HFFc6 (cell line): ENCODE results near the gene NNT. TPM values are rescaled to one million over a fixed set of nuclear protein-coding genes. Genes with fewer than 3 reads are reported as not detected.
A peak's percentile ranks its signal among the peaks of the same experiment; 100 is the strongest.

Experiments
- DNase-seq: peaks from one replicate; pipeline ENCODE4 v3.0.0-alpha.2; 2018
- H3K27ac Mint-ChIP-seq: 2 replicates; pipeline ENCODE4 v1.8.0; 2020; ENCODE audit warnings: mild to moderate bottlenecking, mixed read lengths
- H3K27me3 Mint-ChIP-seq: 2 replicates; pipeline ENCODE4 v1.8.0; 2021; ENCODE audit warnings: mild to moderate bottlenecking, moderate library complexity, mixed read lengths; ENCODE audit not compliant: insufficient read depth
- H3K36me3 Mint-ChIP-seq: 2 replicates; pipeline ENCODE4 v1.8.0; 2021; ENCODE audit warnings: low read depth, mixed read lengths
- H3K4me1 Mint-ChIP-seq: 2 replicates; pipeline ENCODE4 v1.8.0; 2020; ENCODE audit warnings: low read depth, mixed read lengths
- H3K4me3 Mint-ChIP-seq: 2 replicates; pipeline ENCODE4 v1.8.0; 2020; ENCODE audit warnings: mild to moderate bottlenecking, moderate library complexity, mixed read lengths
- H3K9me3 Mint-ChIP-seq: 2 replicates; pipeline ENCODE4 v1.8.0; 2020; ENCODE audit warnings: mild to moderate bottlenecking, mixed read lengths
- total RNA-seq, 6 experiments: library from RNA; stranded (reverse); fragmentation: NEBNext Ultra II Directional; extraction: Animal tissue kit (Norgen Biotek cat#: 25700); gene quantifications; 2 replicates in 1 of 6; 3 replicates in 5 of 6; pipeline ENCODE4 v1.2.3, GENCODE V29; 2021
- TF ChIP-seq, protein P1 (sequence below): fragments of 200-600 bp; sonication (generic); IDR thresholded peaks from 2 replicates; pipeline ENCODE4 v1.5.0; 2021; ENCODE audit warnings: antibody characterized with exemption, mild to moderate bottlenecking

The NNT gene
- total RNA-seq, 6 experiments from 2014 or later: 52.9 to 64.0 (median 59.6) TPM

DNA sequence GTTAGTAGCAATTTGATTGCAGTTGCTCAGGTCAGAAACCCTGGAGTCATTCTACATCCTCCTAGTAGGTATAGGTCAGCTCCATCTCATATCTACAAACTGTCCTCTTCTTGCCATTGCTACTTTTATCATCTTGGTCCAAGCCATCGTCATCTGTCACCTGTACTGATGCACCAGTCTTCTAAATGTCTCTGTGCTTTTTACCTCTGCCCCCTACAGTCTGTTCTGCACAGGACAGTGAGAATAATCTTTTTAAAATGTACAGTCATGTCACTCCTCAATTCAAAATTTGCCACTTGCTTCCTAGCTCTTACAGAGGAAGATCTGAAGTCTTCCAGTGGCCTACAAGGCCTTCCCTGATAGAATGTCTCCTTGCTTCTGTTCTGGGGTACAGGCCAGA lies 6.8 kb downstream of the NNT start:
- Mint-ChIP-seq H3K4me3 (no peak overlapping the region), H3K36me3 (peaks cover 36% of the 10 kb centered on the region), H3K9me3 (no peaks in the 10 kb centered on the region), H3K27me3 (no peaks in the 10 kb centered on the region), H3K27ac (no peak overlapping the region), H3K4me1 (no peaks in the 10 kb centered on the region; the same call in 1 of the 2 replicates)
- DNase-seq: no peak
- TF ChIP-seq, protein P1, sequence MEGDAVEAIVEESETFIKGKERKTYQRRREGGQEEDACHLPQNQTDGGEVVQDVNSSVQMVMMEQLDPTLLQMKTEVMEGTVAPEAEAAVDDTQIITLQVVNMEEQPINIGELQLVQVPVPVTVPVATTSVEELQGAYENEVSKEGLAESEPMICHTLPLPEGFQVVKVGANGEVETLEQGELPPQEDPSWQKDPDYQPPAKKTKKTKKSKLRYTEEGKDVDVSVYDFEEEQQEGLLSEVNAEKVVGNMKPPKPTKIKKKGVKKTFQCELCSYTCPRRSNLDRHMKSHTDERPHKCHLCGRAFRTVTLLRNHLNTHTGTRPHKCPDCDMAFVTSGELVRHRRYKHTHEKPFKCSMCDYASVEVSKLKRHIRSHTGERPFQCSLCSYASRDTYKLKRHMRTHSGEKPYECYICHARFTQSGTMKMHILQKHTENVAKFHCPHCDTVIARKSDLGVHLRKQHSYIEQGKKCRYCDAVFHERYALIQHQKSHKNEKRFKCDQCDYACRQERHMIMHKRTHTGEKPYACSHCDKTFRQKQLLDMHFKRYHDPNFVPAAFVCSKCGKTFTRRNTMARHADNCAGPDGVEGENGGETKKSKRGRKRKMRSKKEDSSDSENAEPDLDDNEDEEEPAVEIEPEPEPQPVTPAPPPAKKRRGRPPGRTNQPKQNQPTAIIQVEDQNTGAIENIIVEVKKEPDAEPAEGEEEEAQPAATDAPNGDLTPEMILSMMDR: peak; percentile 64

DNA sequence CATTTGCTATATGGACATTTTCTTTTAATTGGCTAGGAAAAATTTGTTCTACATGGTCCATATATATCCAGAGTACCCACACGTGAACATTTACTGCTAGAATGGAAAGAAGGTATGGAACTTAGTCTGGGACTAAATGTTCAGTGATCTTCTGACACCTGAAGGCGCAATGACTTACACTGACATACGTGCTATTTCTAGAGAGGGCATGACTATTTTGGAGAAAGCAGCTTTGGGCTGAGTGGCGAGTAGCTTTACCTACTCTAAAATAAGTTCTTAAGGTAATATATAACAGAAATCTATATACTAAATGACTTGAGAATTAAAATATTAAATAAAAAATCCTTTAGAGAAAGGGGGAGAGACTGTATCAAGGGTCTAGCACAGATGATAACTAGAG lies 10.4 kb downstream of the NNT start:
- DNase-seq: no peak
- Mint-ChIP-seq H3K27me3 (no peaks in the 10 kb centered on the region), H3K4me3 (no peak overlapping the region), H3K9me3 (no peaks in the 10 kb centered on the region), H3K27ac (no peak overlapping the region), H3K4me1 (peaks cover 5% of the 10 kb centered on the region; the same call in 1 of the 2 replicates), H3K36me3 (peaks cover 16% of the 10 kb centered on the region)
- TF ChIP-seq, protein P1: no peak

DNA sequence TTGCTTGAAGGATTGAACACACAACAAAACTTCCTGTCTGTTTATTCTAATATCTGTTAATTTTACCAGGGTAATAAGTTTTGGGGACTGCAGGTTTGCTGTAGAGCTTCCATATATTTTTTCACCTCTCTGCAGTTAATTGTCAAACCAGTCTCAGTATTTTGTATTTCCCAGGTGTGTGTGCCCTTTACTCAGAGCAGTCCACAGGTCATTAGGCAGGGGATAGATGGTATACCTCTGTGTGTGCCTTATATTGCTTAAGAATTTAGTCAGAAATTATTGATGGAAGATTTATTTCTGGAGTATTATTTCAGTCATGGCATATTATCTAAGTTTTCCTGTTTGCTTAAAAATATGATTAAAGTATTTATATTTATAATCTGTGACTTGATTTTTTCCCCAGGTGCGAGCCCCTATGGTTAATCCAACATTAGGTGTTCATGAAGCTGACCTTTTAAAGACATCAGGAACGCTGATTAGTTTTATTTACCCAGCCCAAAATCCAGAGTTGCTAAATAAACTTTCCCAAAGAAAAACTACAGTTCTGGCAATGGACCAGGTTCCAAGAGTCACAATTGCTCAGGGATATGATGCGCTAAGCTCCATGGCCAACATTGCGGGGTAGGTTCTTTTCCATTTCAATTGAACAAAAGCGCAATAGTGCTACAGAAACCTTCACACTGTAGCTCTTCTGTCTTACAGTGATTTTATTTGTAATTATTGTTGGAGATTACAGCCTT lies 12.6 kb downstream of the NNT start:
- TF ChIP-seq, protein P1: no peak
- no peak overlapping the region for H3K4me3 Mint-ChIP-seq
- no peak for DNase-seq
- peaks cover 5% of the 10 kb centered on the region; the same call in 1 of the 2 replicates for H3K4me1 Mint-ChIP-seq
- no peaks in the 10 kb centered on the region for H3K27me3 Mint-ChIP-seq
- no peaks in the 10 kb centered on the region for H3K9me3 Mint-ChIP-seq
- H3K27ac Mint-ChIP-seq: no peak overlapping the region
- H3K36me3 Mint-ChIP-seq: peaks cover 18% of the 10 kb centered on the region

DNA sequence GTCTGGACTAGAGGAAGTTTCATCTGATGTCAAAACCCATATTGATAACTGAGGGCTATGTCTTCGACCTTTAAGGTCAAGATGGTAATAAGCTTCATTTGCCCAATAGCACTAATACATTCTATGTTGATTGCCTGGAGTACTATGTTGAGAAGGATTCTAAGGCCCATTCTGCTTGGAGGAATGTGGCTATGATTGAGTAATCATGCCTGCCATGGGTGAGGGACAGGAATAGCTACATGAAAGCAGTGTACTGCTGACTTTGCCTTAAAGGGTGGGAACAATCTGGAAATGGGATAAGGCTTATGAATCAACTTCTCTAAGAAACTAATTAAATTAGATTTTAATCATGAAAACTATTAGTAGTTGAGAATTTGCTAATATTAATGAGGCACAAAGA lies 13.6 kb downstream of the NNT start:
- H3K27me3 Mint-ChIP-seq: no peaks in the 10 kb centered on the region
- H3K4me1 Mint-ChIP-seq: peaks cover 5% of the 10 kb centered on the region; the same call in 1 of the 2 replicates
- TF ChIP-seq, protein P1: no peak
- H3K4me3 Mint-ChIP-seq: no peak overlapping the region
- DNase-seq: no peak
- no peak overlapping the region for H3K27ac Mint-ChIP-seq
- H3K36me3 Mint-ChIP-seq: peaks cover 13% of the 10 kb centered on the region
- H3K9me3 Mint-ChIP-seq: no peaks in the 10 kb centered on the region

DNA sequence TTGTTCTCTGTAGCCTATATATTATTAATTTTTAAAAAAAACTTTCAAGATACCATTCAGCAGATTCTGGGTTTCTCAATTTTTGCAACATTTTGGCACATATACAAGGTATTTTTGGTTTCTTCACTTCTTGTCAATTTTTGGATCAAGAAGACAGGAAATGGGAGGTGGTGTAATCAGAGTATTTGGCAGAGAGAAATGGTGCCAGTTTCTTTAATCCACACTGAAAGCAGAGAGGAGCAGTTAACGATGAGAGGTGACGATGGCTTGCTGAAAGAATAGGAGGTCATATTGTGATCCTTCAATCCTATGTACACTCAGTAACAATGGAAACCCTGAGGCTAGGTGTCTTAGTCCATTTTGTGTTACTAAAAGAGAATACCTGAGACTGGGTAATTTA lies 16.4 kb downstream of the NNT start:
- DNase-seq: no peak
- H3K4me1 Mint-ChIP-seq: peaks cover 5% of the 10 kb centered on the region; the same call in 1 of the 2 replicates

More for the DNA sequence above, 16.4 kb downstream of the NNT start:
- TF ChIP-seq, protein P1: no peak
- H3K27me3 Mint-ChIP-seq: no peaks in the 10 kb centered on the region
- no peaks in the 10 kb centered on the region for H3K9me3 Mint-ChIP-seq
- H3K36me3 Mint-ChIP-seq: peaks cover 5% of the 10 kb centered on the region
- H3K27ac Mint-ChIP-seq: no peak overlapping the region
- no peak overlapping the region for H3K4me3 Mint-ChIP-seq
